Right cardiac atrium (tissue), 5 donors: ENCODE measurements around the gene HELB. TPM values are rescaled to one million over a fixed set of nuclear protein-coding genes. Genes with fewer than 3 reads are reported as not detected.

Experiments used
- polyA plus RNA-seq: library from polyadenylated mRNA; stranded (reverse); fragments of 200-250 nt; gene quantifications from one replicate; pipeline ENCODE4 v1.2.3, GENCODE V29; 2013
- total RNA-seq, 4 donors: library from RNA; stranded (reverse); fragmentation: NEBNext Ultra II Directional; extraction: Animal tissue kit (Norgen Biotek cat#: 25700); gene quantifications; one replicate each; pipeline ENCODE4 v1.2.1, GENCODE V29; 2021
- donor health status: healthy with polysubstance abuse.
- donor health status: DM: no; HTN: yes; CAD: no.
- donor health status: DM: no; HTN: no; CAD: no.
- donor health status: DM: no; HTN: yes; CAD: no; lungs with severe emphysema.
- donor health status: DM: yes; HTN: yes; CAD: no.

The HELB gene
- total and polyA plus RNA-seq, 5 donors, result 0.48 to 1.9 (median 1.2) TPM

Other genes starting within 250 kb of the HELB start
- 10 to 100 TPM; 16.4 to 20.5 (median 17.6) TPM for gene LLPH, start 171.7 kb upstream of the HELB start, total RNA-seq
- 16.6 TPM for gene LLPH, start 171.7 kb upstream of the HELB start, polyA plus RNA-seq
- gene TMBIM4, start 132.5 kb upstream of the HELB start, total RNA-seq, result 100 to 1,000 TPM in 1 of 4 donors, 10 to 100 TPM in 3; 86.4 to 107 (median 89.6) TPM
- gene TMBIM4, start 132.5 kb upstream of the HELB start, polyA plus RNA-seq, result 178 TPM
- 10 to 100 TPM in 1 of 4 donors, 1 to 10 TPM in 3; 6.7 to 17.0 (median 9.3) TPM for gene IRAK3, start 113.3 kb upstream of the HELB start, total RNA-seq
- 4.1 TPM for gene IRAK3, start 113.3 kb upstream of the HELB start, polyA plus RNA-seq